SK-N-SH (cell line): Measurements from ENCODE around the gene GSG1L. TPM values are rescaled to one million over a fixed set of nuclear protein-coding genes. Genes with fewer than 3 reads are reported as not detected.

Experiments
- CTCF ChIA-PET: fragments of 300-600, 350-600 bp; formaldehyde crosslinking; extraction: SDS; loops from one replicate; lab custom pipeline; 2021; lab: Yijun Ruan, JAX
- POLR2A ChIA-PET: fragments of 350-600 bp; sonication (Branson Sonifier 250); formaldehyde crosslinking; extraction: SDS; loops from one replicate; lab custom pipeline; 2020; ENCODE audit warnings: antibody characterized with exemption, inconsistent platforms; lab: Yijun Ruan, JAX
- DNase-seq: peaks from one replicate; pipeline ENCODE4 v3.0.0; 2012
- H2AFZ ChIP-seq: fragments of 200-600 bp; sonication (generic); 2 replicates; pipeline ENCODE4 v1.8.1; 2016; ENCODE audit warnings: antibody characterized with exemption, mild to moderate bottlenecking, low read depth
- H3F3A ChIP-seq: fragments of 200-600 bp; sonication (generic); replicated peaks from 2 replicates; pipeline ENCODE3; 2016; ENCODE audit warnings: antibody characterized with exemption, mild to moderate bottlenecking; ENCODE audit not compliant: insufficient read depth
- H3K27ac ChIP-seq, 2 experiments: fragments of 200-500 bp in 1 of 2; fragments of 200-600 bp in 1 of 2; sonication (Bioruptor generic) in 1 of 2; sonication (generic), shearing (Covaris generic) in 1 of 2; 2 replicates each; pipeline versions ENCODE4 v1.5.1 to v1.6.1; 2014 to 2016; ENCODE audit warnings: low read depth in 2 of 2, inconsistent platforms in 1 of 2, low read length in 1 of 2, mild to moderate bottlenecking in 1 of 2, mixed read lengths in 1 of 2
- H3K27me3 ChIP-seq: fragments of 200-600 bp; sonication (generic), shearing (Covaris generic); 2 replicates; pipeline ENCODE4 v1.6.1; 2016; ENCODE audit warnings: mixed run types; ENCODE audit not compliant: insufficient read depth
- H3K36me3 ChIP-seq, 2 experiments: fragments of 200-500 bp in 1 of 2; fragments of 200-600 bp in 1 of 2; sonication (Bioruptor generic) in 1 of 2; sonication (generic) in 1 of 2; replicated peaks in 1 of 2; 2 replicates each; pipeline versions ENCODE3 to v1.5.1; 2014 to 2016; ENCODE audit warnings: low read length in 1 of 2, mild to moderate bottlenecking in 1 of 2; ENCODE audit not compliant: insufficient read depth in 2 of 2, control insufficient read depth in 1 of 2
- H3K4me1 ChIP-seq, 2 experiments: fragments of 200-500 bp in 1 of 2; fragments of 200-600 bp in 1 of 2; sonication (Bioruptor generic) in 1 of 2; sonication (generic), shearing (Covaris generic) in 1 of 2; 2 replicates each; pipeline versions ENCODE4 v1.5.1 to v1.6.1; 2014 to 2016; ENCODE audit warnings: low read depth in 1 of 2, low read length in 1 of 2, mixed run types in 1 of 2; ENCODE audit not compliant: insufficient read depth in 2 of 2, control insufficient read depth in 1 of 2
- H3K4me2 ChIP-seq: fragments of 200-600 bp; sonication (generic), shearing (Covaris generic); 2 replicates; pipeline ENCODE4 v1.6.1; 2017; ENCODE audit warnings: mixed run types
- H3K4me3 ChIP-seq, 2 experiments: fragments of 200-500 bp in 1 of 2; fragments of 200-600 bp in 1 of 2; sonication (Bioruptor generic) in 1 of 2; sonication (generic), shearing (Covaris generic) in 1 of 2; 2 replicates each; pipeline versions ENCODE4 v1.5.1 to v1.8.1; 2014 to 2016; ENCODE audit warnings: low read depth in 2 of 2, inconsistent platforms in 1 of 2, low read length in 1 of 2, mild to moderate bottlenecking in 1 of 2, mixed read lengths in 1 of 2, moderate library complexity in 1 of 2
- H3K79me2 ChIP-seq: fragments of 200-600 bp; sonication (generic); 2 replicates; pipeline ENCODE4 v1.8.1; 2017; ENCODE audit warnings: mild to moderate bottlenecking; ENCODE audit not compliant: insufficient read depth
- H3K9ac ChIP-seq: fragments of 200-600 bp; sonication (generic); 2 replicates; pipeline ENCODE4 v1.6.1; 2017; ENCODE audit warnings: mixed run types
- H3K9me2 ChIP-seq: fragments of 200-600 bp; sonication (generic); 2 replicates; pipeline ENCODE4 v1.6.1; 2017; ENCODE audit warnings: mixed run types
- H3K9me3 ChIP-seq: fragments of 200-600 bp; sonication (generic); 2 replicates; pipeline ENCODE4 v1.6.1; 2017; ENCODE audit warnings: mixed run types, mild to moderate bottlenecking, moderate library complexity
- H4K20me1 ChIP-seq: fragments of 200-600 bp; sonication (generic); 2 replicates; pipeline ENCODE4 v1.6.1; 2017; ENCODE audit warnings: mild to moderate bottlenecking, mixed run types; ENCODE audit not compliant: insufficient read depth
- CHD2 ChIP-seq: fragments of 150-350 bp; IDR thresholded peaks from 2 replicates; pipeline ENCODE4 v1.6.1; 2018; ENCODE audit warnings: low read length; ENCODE audit not compliant: partially characterized antibody
- CTCF ChIP-seq: fragments of 200-600 bp; sonication (generic); IDR thresholded peaks from 2 replicates; pipeline ENCODE4 v1.6.1; 2017; ENCODE audit warnings: antibody characterized with exemption, mild to moderate bottlenecking, moderate library complexity
- ELF1 ChIP-seq: IDR thresholded peaks from 2 replicates; pipeline ENCODE4 v1.4.0; 2012
- EP300 ChIP-seq, 2 experiments: IDR thresholded peaks; 2 replicates each; pipeline versions ENCODE4 v1.4.0 to v1.6.1; 2012; ENCODE audit warnings: borderline replicate concordance in 1 of 2, low read depth in 1 of 2, low read length in 1 of 2
- FOSL2 ChIP-seq: IDR thresholded peaks from 2 replicates; pipeline ENCODE4 v1.4.0; 2012; ENCODE audit warnings: low read depth, mild to moderate bottlenecking, moderate library complexity, borderline replicate concordance
- FOXJ3 ChIP-seq: sonication (generic); formaldehyde crosslinking; IDR thresholded peaks from 2 replicates; pipeline ENCODE4 v1.5.1; 2020; ENCODE audit warnings: mild to moderate bottlenecking, missing genetic modification reagents
- FOXM1 ChIP-seq: IDR thresholded peaks from 2 replicates; pipeline ENCODE4 v1.4.0; 2012; ENCODE audit warnings: low read depth, mild to moderate bottlenecking
- GABPA ChIP-seq: IDR thresholded peaks from 2 replicates; pipeline ENCODE4 v1.4.0; 2012; ENCODE audit warnings: low read depth, mild to moderate bottlenecking
- GATA2 ChIP-seq: sonication (generic); formaldehyde crosslinking; IDR thresholded peaks from 2 replicates; pipeline ENCODE4 v1.5.0; 2020; ENCODE audit warnings: mild to moderate bottlenecking, missing genetic modification reagents
- JUND ChIP-seq: IDR thresholded peaks from 2 replicates; pipeline ENCODE4 v1.4.0; 2012
- MAX ChIP-seq: IDR thresholded peaks from 2 replicates; pipeline ENCODE4 v1.4.0; 2012; ENCODE audit warnings: low read depth
- MEF2A ChIP-seq: IDR thresholded peaks from 2 replicates; pipeline ENCODE4 v1.4.0; 2012; ENCODE audit warnings: low read depth, borderline replicate concordance
- MXI1 ChIP-seq: IDR thresholded peaks from 2 replicates; pipeline ENCODE4 v1.6.1; 2012; ENCODE audit warnings: mild to moderate bottlenecking, low read depth, low read length, improper control_type of control experiment
- NFIC ChIP-seq: IDR thresholded peaks from 2 replicates; pipeline ENCODE4 v1.4.0; 2012; ENCODE audit warnings: borderline replicate concordance
- NRF1 ChIP-seq: IDR thresholded peaks from 2 replicates; pipeline ENCODE4 v1.6.1; 2012; ENCODE audit warnings: low read depth, mild to moderate bottlenecking, low read length
- POLR2AphosphoS5 ChIP-seq: IDR thresholded peaks from 2 replicates; pipeline ENCODE4 v1.6.1; 2012; ENCODE audit warnings: low read depth, low read length
- RCOR1 ChIP-seq: fragments of 150-350 bp; IDR thresholded peaks from 2 replicates; pipeline ENCODE4 v1.6.1; 2017; ENCODE audit warnings: antibody characterized with exemption, low read length
- RFX5 ChIP-seq: IDR thresholded peaks from 2 replicates; pipeline ENCODE4 v1.6.1; 2012; ENCODE audit warnings: mild to moderate bottlenecking, improper control_type of control experiment, low read length
- RXRA ChIP-seq: IDR thresholded peaks from 2 replicates; pipeline ENCODE4 v1.4.0; 2012; ENCODE audit warnings: low read depth, mild to moderate bottlenecking, borderline replicate concordance
- TCF12 ChIP-seq: IDR thresholded peaks from 2 replicates; pipeline ENCODE4 v1.4.0; 2012
- TEAD4 ChIP-seq: IDR thresholded peaks from 2 replicates; pipeline ENCODE4 v1.4.0; 2012; ENCODE audit warnings: mild to moderate bottlenecking, borderline replicate concordance; ENCODE audit not compliant: insufficient read depth
- USF2 ChIP-seq: fragments of 150-350 bp; IDR thresholded peaks from 2 replicates; pipeline ENCODE4 v1.6.1; 2017; ENCODE audit warnings: antibody characterized with exemption, low read length, low read depth, borderline replicate concordance
- WGBS: methylation state at CpG from one replicate; pipeline ENCODE4 v1.1.6; 2017; ENCODE audit warnings: low lambda C conversion rate; 5-methylcytosine and 5-hydroxymethylcytosine counted together
- polyA plus RNA-seq, 3 experiments: library from polyadenylated mRNA; depleted of rRNA; stranded (reverse); fragments of >200 nt; gene quantifications; 2 replicates each; pipeline ENCODE4 v1.2.3, GENCODE V29; 2012

The GSG1L gene
- polyA plus RNA-seq, 1 of the 3 experiments (the other 2 are of a cell fraction) = not detected

- H3K36me3 ChIP-seq = no peaks in the 10 kb centered on the region
- H2AFZ ChIP-seq = no peak overlapping the region
- TF ChIP-seq EP300 (IDR thresholded peaks at IDR 0.05; ENCODE audit: borderline replicate concordance in 1 of 2, low read depth in 1 of 2, low read length in 1 of 2) = no peak
- no peak for TF ChIP-seq GABPA
- TF ChIP-seq ELF1 = no peak
- TF ChIP-seq TEAD4 = no peak
- TF ChIP-seq, all 33 proteins: peak for 0
- Histone ChIP-seq H3K27ac (no peak overlapping the region), H3K79me2 (no peaks in the 10 kb centered on the region), H3K4me1 (no peaks in the 10 kb centered on the region), H3K9me2 (no peaks in the 10 kb centered on the region), H3K9ac (no peak overlapping the region), H3K4me3 (no peak overlapping the region), H4K20me1 (no peaks in the 10 kb centered on the region), H3K9me3 (no peaks in the 10 kb centered on the region), H3K27me3 (no peaks in the 10 kb centered on the region), H3K4me2 (no peak overlapping the region), H3F3A (no peaks in the 10 kb centered on the region)
- CTCF ChIA-PET = interaction anchor here (1.0 kb wide), 1 partner anchor 9 kb away, joined by 3 read pairs; no protein-coding TSS in a partner anchor
- WGBS = 48% methylated on average over 7 of the region's 7 CpGs
- POLR2A ChIA-PET = no interaction called here
- no peak for DNase-seq
Measured at GRCh38 chr16:27963471-27963965, 100.0 kb downstream of the GSG1L start.

- no peaks in the 10 kb centered on the region for H3K9me3 ChIP-seq
- POLR2A ChIA-PET = no interaction called here
- no peak overlapping the region for H3K27ac ChIP-seq
- TF ChIP-seq RCOR1 (no peak), EP300 (IDR thresholded peaks at IDR 0.05; ENCODE audit: borderline replicate concordance in 1 of 2, low read depth in 1 of 2, low read length in 1 of 2) (no peak), POLR2AphosphoS5 (no peak)
- H3K4me1 ChIP-seq = no peaks in the 10 kb centered on the region
- no peaks in the 10 kb centered on the region for H3K27me3 ChIP-seq
- H2AFZ ChIP-seq = no peak overlapping the region
- H3K4me2 ChIP-seq = no peak overlapping the region
- no peak overlapping the region for H3K4me3 ChIP-seq
- no peaks in the 10 kb centered on the region for H3K36me3 ChIP-seq
- H3K79me2 ChIP-seq = no peaks in the 10 kb centered on the region
- H3F3A ChIP-seq = no peaks in the 10 kb centered on the region
- no peaks in the 10 kb centered on the region for H3K9me2 ChIP-seq
- DNase-seq = no peak
- CTCF ChIA-PET = interaction anchor here (1.0 to 2.9 kb wide), 3 partner anchors 10 to 108 kb away, joined by 3 to 12 read pairs (median 4); no protein-coding TSS in a partner anchor
- no peaks in the 10 kb centered on the region for H4K20me1 ChIP-seq
- H3K9ac ChIP-seq = no peak overlapping the region
Measured at GRCh38 chr16:27962197-27962596, 101.3 kb downstream of the GSG1L start.

GRCh38 chr16:27961296-27961620 is 102.3 kb downstream of the GSG1L start:
- Histone ChIP-seq H3K9ac (no peak overlapping the region), H3F3A (no peaks in the 10 kb centered on the region), H3K4me1 (no peaks in the 10 kb centered on the region), H3K9me2 (no peaks in the 10 kb centered on the region), H3K4me2 (no peak overlapping the region), H3K4me3 (no peak overlapping the region), H3K27ac (no peak overlapping the region), H3K79me2 (no peaks in the 10 kb centered on the region), H3K9me3 (no peaks in the 10 kb centered on the region), H4K20me1 (no peaks in the 10 kb centered on the region), H3K36me3 (no peaks in the 10 kb centered on the region), H3K27me3 (no peaks in the 10 kb centered on the region), H2AFZ (no peak overlapping the region)
- ChIA-PET POLR2A (no interaction called here), CTCF (interaction anchor here (1.4 to 2.9 kb wide), 2 partner anchors 11 to 109 kb away, joined by 4 to 12 read pairs; no protein-coding TSS in a partner anchor)
- no peak for TF ChIP-seq CHD2
- no peak for TF ChIP-seq FOXJ3
- no peak for TF ChIP-seq FOXM1
- no peak for TF ChIP-seq RCOR1
- TF ChIP-seq RXRA = no peak
- TF ChIP-seq JUND = no peak
- TF ChIP-seq FOSL2 = no peak
- no peak for TF ChIP-seq MXI1
- no peak for TF ChIP-seq MAX
- no peak for TF ChIP-seq NFIC
- no peak for TF ChIP-seq GATA2 (CRISPR knock-in tag)
- no peak for TF ChIP-seq MEF2A
- no peak for TF ChIP-seq USF2
- TF ChIP-seq TCF12 = no peak
- no peak for TF ChIP-seq RFX5
- no peak for TF ChIP-seq CTCF
- TF ChIP-seq NRF1 = no peak
- no peak for DNase-seq
- 50% methylated on average over 3 of the region's 3 CpGs for WGBS
